ENCODE measurements around the gene ADAM12.

The ADAM12 gene

DNA sequence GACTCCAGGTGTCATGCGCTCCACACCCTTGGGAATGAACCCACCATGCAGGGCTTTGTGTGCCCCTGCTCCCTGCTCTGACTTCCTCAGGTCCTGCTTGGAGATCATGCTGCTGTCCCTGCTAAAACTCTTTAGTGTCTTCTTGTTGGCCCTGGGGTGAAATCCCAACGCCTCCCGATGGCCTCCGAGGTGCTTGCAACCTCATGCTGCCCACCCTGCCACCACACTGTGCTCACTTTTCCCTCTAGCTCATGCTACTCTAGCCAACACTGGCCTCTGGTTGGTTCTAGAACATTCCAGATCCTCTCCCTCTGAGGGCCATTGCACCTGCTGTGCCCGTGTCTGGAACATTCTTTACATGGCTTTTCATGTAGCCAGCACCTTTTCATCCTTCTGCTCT lies 227.7 kb downstream of the ADAM12 start:
- no peak overlapping the region for H3K4me3 ChIP-seq (ENCODE audit: low read length in 2 of 2)
- H3K4me1 ChIP-seq (ENCODE audit: control insufficient read depth, insufficient read depth, low read length) = no peaks in the 10 kb centered on the region
- H3K36me3 ChIP-seq (ENCODE audit: control insufficient read depth in 2 of 2, insufficient read depth in 2 of 2, low read length in 2 of 2) = no peaks in the 10 kb centered on the region
- H3K9me3 ChIP-seq (ENCODE audit: control insufficient read depth in 2 of 2, low read length in 2 of 2) = no peaks in the 10 kb centered on the region
- H3K27me3 ChIP-seq (ENCODE audit: control insufficient read depth in 1 of 2, insufficient read depth in 2 of 2, low read length in 2 of 2) = peaks cover 2 to 8% of the 10 kb centered on the region in 2 donors
- H3K9ac ChIP-seq (ENCODE audit: low read length in 2 of 2) = no peak overlapping the region
- H3K27ac ChIP-seq (ENCODE audit: low read length) = no peak overlapping the region

DNA sequence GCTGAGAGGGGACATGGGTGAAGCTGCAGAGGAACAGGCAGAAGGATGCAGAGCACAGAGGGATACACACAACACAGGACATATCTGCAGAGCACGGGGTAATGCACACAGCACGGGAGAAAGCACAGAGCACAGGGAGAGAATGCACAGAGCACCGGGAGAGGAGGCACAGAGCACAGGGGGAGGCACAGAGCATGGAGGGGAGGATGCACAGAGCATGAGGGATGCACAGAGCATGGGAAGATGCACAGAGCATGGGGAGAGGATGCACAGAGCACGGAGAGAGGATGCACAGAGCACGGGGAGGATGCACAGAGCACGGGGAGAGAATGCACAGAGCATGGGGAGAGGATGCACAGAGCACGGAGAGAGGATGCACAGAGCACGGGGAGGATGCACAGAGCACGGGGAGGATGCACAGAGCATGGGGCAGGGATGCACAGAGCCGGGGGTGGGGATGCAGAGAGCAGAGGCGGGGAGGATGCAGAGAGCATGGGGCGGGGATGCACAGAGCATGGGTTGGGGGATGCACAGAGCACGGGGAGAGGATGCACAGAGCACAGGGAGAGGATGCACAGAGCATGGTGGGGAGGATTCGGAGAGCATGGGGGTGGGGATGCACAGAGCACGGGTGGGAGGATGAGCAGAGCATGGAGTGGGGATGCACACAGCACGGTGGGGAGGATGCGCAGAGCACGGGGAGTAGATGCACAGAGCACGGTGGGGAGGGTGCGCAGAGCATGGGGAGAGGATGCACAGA lies 230.0 kb downstream of the ADAM12 start:
- Histone ChIP-seq H3K36me3 (ENCODE audit: control insufficient read depth in 2 of 2, insufficient read depth in 2 of 2, low read length in 2 of 2) (no peaks in the 10 kb centered on the region), H3K4me1 (ENCODE audit: control insufficient read depth, insufficient read depth, low read length) (no peaks in the 10 kb centered on the region), H3K27me3 (ENCODE audit: control insufficient read depth in 1 of 2, insufficient read depth in 2 of 2, low read length in 2 of 2) (peaks cover 2 to 8% of the 10 kb centered on the region in 2 donors), H3K27ac (ENCODE audit: low read length) (no peak overlapping the region), H3K4me3 (ENCODE audit: low read length in 2 of 2) (no peak overlapping the region), H3K9ac (ENCODE audit: low read length in 2 of 2) (no peak overlapping the region), H3K9me3 (ENCODE audit: control insufficient read depth in 2 of 2, low read length in 2 of 2) (no peaks in the 10 kb centered on the region)

DNA sequence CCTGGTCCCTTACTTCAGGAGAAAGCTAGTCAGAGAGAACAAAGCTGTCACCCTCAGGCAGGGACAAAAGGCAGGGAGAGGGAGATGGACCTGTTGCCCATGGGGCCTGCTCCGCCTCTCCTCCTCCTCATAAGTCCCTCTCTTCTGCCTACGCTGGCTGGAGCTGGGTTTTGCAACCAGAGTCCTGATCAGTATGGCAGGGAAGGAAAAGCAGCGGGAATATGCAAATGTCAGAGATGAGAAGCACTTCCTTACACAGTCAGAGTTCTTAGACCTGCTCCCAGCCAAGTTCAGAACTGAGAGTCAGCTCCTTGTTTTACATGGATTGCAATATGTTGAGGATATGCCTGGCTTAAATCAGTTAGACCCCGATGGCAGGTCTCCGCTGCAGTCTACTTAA lies 231.1 kb downstream of the ADAM12 start:
- H3K36me3 ChIP-seq (ENCODE audit: control insufficient read depth in 2 of 2, insufficient read depth in 2 of 2, low read length in 2 of 2) = no peaks in the 10 kb centered on the region
- no peak overlapping the region for H3K27ac ChIP-seq (ENCODE audit: low read length)
- H3K9ac ChIP-seq (ENCODE audit: low read length in 2 of 2) = no peak overlapping the region
- H3K4me3 ChIP-seq (ENCODE audit: low read length in 2 of 2) = no peak overlapping the region
- no peaks in the 10 kb centered on the region for H3K4me1 ChIP-seq (ENCODE audit: control insufficient read depth, insufficient read depth, low read length)
- H3K9me3 ChIP-seq (ENCODE audit: control insufficient read depth in 2 of 2, low read length in 2 of 2) = no peaks in the 10 kb centered on the region
- peaks cover 2 to 8% of the 10 kb centered on the region in 2 donors for H3K27me3 ChIP-seq (ENCODE audit: control insufficient read depth in 1 of 2, insufficient read depth in 2 of 2, low read length in 2 of 2)

DNA sequence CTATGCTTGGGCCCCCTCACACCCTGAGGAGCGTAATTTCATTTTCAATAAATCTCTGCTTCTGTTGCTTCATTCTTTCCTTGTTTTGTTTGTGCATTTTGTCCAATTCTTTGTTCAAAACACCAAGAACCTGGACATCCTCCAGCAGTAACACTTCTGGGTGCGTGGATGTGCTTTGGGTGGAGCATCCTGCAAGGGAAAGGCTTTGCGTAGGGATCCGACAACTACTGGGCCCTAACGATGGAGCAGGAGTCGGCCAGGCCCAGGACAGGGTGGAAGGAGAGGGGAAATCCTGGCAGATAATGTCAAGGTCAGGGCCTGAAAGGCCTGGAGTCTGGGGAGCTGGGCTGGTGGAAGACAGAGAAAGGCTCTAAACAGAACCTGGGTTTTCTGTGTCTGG lies 231.8 kb downstream of the ADAM12 start:
- H3K36me3 ChIP-seq (ENCODE audit: control insufficient read depth in 2 of 2, insufficient read depth in 2 of 2, low read length in 2 of 2) = no peaks in the 10 kb centered on the region
- H3K27me3 ChIP-seq (ENCODE audit: control insufficient read depth in 1 of 2, insufficient read depth in 2 of 2, low read length in 2 of 2) = peaks cover 2 to 8% of the 10 kb centered on the region in 2 donors
- no peak overlapping the region for H3K9ac ChIP-seq (ENCODE audit: low read length in 2 of 2)
- no peaks in the 10 kb centered on the region for H3K4me1 ChIP-seq (ENCODE audit: control insufficient read depth, insufficient read depth, low read length)
- no peaks in the 10 kb centered on the region for H3K9me3 ChIP-seq (ENCODE audit: control insufficient read depth in 2 of 2, low read length in 2 of 2)
- no peak overlapping the region for H3K27ac ChIP-seq (ENCODE audit: low read length)
- H3K4me3 ChIP-seq (ENCODE audit: low read length in 2 of 2) = no peak overlapping the region

DNA sequence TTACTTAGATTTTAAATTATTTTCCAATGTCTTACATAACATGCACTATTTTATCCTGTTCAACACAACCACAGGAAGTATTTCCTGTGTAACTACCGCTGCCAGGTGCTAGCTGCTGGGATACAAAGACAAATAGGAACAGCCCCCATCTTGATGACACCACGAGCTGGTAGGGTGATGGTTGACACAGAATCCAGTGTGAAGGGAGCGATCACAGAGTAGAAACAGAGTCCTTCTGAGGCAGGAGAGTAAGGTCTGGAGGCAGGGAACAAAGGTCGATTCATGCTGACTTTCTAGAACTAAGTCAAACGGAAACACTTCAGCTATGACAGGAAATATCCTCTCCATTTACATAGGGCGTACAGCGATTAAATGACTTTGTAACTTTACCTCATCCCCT lies 232.3 kb downstream of the ADAM12 start:
- Histone ChIP-seq H3K27me3 (ENCODE audit: control insufficient read depth in 1 of 2, insufficient read depth in 2 of 2, low read length in 2 of 2) (peaks cover 2 to 8% of the 10 kb centered on the region in 2 donors), H3K4me1 (ENCODE audit: control insufficient read depth, insufficient read depth, low read length) (no peaks in the 10 kb centered on the region), H3K9me3 (ENCODE audit: control insufficient read depth in 2 of 2, low read length in 2 of 2) (no peaks in the 10 kb centered on the region), H3K27ac (ENCODE audit: low read length) (no peak overlapping the region), H3K4me3 (ENCODE audit: low read length in 2 of 2) (no peak overlapping the region), H3K36me3 (ENCODE audit: control insufficient read depth in 2 of 2, insufficient read depth in 2 of 2, low read length in 2 of 2) (no peaks in the 10 kb centered on the region), H3K9ac (ENCODE audit: low read length in 2 of 2) (no peak overlapping the region)

DNA sequence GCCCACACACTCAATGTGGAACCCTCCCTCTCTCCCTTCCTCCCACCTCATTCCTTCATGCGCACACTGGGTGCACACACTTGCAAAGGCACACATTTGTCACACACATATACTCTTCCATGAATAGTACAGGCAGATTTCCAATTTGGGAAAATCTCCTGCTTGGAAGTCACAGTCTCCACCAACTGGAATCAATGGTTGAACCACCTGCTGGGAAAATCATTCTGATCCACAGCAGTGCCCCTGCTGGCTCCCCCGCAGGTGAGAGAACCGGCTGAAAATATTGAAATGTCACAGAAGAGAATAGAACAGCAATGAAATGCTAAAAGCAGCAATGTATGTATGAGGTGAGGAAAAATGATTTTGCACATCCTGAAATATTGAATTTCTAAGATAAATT lies 232.7 kb downstream of the ADAM12 start:
- no peak overlapping the region for H3K9ac ChIP-seq (ENCODE audit: low read length in 2 of 2)
- H3K4me3 ChIP-seq (ENCODE audit: low read length in 2 of 2) = no peak overlapping the region
- H3K27ac ChIP-seq (ENCODE audit: low read length) = no peak overlapping the region
- H3K9me3 ChIP-seq (ENCODE audit: control insufficient read depth in 2 of 2, low read length in 2 of 2) = peaks cover 0 to 4% of the 10 kb centered on the region in 2 donors
- no peaks in the 10 kb centered on the region for H3K4me1 ChIP-seq (ENCODE audit: control insufficient read depth, insufficient read depth, low read length)
- no peaks in the 10 kb centered on the region for H3K36me3 ChIP-seq (ENCODE audit: control insufficient read depth in 2 of 2, insufficient read depth in 2 of 2, low read length in 2 of 2)
- peaks cover 2 to 6% of the 10 kb centered on the region in 2 donors for H3K27me3 ChIP-seq (ENCODE audit: control insufficient read depth in 1 of 2, insufficient read depth in 2 of 2, low read length in 2 of 2)

DNA sequence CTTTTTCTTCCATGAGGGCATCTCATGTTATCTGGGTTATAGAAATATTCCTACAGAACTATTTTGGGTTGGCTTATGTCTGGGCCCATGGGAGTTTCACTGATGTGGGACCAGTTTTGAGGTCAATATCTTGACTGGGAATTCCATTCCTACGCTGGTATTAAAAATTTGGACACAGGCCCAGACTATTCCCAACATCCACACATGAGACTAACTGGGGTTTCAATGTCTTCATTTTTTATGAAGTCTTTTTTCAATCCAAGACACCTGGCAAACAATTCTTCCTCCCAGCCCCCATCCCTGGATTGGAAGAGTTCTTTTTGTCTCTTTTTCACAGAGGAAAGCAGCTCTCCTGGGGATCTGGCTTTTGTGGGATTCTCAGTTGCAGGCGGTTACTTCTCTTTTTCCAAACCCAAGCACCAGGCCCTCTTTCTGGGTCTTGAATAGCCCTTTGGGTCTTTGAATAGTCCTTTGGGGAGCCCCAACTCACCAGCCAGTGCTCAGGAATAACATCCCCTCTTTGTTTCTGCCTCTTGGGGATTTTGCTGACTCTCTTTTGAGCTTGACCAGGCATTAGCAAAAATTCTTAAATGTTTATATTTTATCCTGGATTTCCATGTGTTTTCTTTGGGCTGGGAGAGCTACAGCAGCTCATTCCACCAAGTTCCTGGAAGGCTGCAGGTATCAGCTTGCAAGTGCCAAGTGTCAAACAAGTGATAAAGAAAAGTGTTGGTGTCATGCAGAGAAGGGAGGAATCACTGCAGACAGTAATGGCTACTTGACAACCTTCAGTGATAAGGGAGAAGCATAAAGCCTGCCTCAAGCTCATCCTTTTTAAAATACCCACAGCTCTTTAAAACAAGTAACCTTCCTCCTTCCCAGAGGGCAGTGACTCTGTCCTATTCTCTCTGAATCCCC lies 234.3 kb downstream of the ADAM12 start:
- Histone ChIP-seq H3K4me1 (ENCODE audit: control insufficient read depth, insufficient read depth, low read length) (no peaks in the 10 kb centered on the region), H3K27ac (ENCODE audit: low read length) (no peak overlapping the region), H3K9ac (ENCODE audit: low read length in 2 of 2) (no peak overlapping the region), H3K36me3 (ENCODE audit: control insufficient read depth in 2 of 2, insufficient read depth in 2 of 2, low read length in 2 of 2) (no peaks in the 10 kb centered on the region), H3K27me3 (ENCODE audit: control insufficient read depth in 1 of 2, insufficient read depth in 2 of 2, low read length in 2 of 2) (peaks cover 2 to 5% of the 10 kb centered on the region in 2 donors), H3K4me3 (ENCODE audit: low read length in 2 of 2) (no peak overlapping the region), H3K9me3 (ENCODE audit: control insufficient read depth in 2 of 2, low read length in 2 of 2) (peaks cover 0 to 7% of the 10 kb centered on the region in 2 donors)

DNA sequence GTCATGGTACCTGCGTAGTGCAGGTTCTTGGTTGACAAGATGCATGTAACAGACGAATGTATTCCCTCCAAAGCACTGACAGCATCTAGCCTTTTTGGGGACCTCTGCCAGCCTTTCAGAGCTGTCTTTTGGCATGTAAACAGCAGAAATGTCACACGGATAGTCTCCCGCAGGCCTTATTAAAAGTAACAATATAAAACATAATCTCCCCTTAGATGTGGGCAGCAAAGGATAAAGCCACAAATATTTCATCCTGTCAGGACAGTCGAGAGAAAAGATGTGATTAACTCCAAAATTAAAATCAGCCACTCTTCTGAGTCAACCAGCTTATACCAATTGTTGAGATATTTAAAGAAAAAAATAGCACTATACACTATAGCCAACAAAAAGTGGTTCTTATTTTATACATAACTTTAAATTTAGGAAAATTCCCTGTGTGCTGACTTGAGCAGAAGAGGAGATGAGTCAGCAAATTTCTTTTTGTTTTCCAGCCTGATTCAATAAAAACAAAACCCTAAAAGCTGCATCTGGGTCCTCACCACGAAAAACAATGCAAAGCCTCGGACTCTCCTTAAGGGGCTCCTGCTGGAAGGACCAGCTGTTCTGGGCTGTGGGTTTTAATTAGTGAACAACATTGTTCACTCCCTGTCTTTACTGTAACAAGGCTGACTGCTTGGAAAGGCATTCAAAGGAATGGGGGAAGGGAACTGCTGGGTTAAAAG lies 240.2 kb downstream of the ADAM12 start:
- Histone ChIP-seq H3K4me3 (ENCODE audit: low read length in 2 of 2) (no peak overlapping the region), H3K27ac (ENCODE audit: low read length) (no peak overlapping the region), H3K4me1 (ENCODE audit: control insufficient read depth, insufficient read depth, low read length) (no peaks in the 10 kb centered on the region), H3K36me3 (ENCODE audit: control insufficient read depth in 2 of 2, insufficient read depth in 2 of 2, low read length in 2 of 2) (no peaks in the 10 kb centered on the region), H3K9ac (ENCODE audit: low read length in 2 of 2) (no peak overlapping the region), H3K27me3 (ENCODE audit: control insufficient read depth in 1 of 2, insufficient read depth in 2 of 2, low read length in 2 of 2) (no peaks in the 10 kb centered on the region), H3K9me3 (ENCODE audit: control insufficient read depth in 2 of 2, low read length in 2 of 2) (peaks cover 0 to 7% of the 10 kb centered on the region in 2 donors)

DNA sequence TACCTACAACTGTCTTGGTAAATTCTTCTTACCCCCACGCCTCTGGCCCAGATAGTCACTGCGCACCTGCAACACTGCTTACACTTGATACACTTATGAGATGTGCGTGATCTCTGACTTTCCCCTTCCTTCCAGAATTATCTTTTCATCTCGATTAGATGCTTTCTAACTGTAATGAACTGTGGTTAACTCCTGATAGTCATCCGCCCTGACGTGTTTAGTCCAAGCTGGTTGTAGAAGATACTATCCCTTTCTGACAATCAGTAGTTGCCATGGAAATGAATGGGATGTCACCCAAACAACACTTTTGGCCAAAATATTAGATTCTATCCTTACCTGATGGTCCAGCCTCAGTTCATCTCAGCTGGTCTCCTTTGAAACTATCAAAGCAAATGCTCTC lies 241.5 kb downstream of the ADAM12 start:
- H3K27ac ChIP-seq (ENCODE audit: low read length) = no peak overlapping the region
- no peaks in the 10 kb centered on the region for H3K36me3 ChIP-seq (ENCODE audit: control insufficient read depth in 2 of 2, insufficient read depth in 2 of 2, low read length in 2 of 2)
- H3K4me1 ChIP-seq (ENCODE audit: control insufficient read depth, insufficient read depth, low read length) = no peaks in the 10 kb centered on the region
- H3K4me3 ChIP-seq (ENCODE audit: low read length in 2 of 2) = no peak overlapping the region
- no peaks in the 10 kb centered on the region for H3K27me3 ChIP-seq (ENCODE audit: control insufficient read depth in 1 of 2, insufficient read depth in 2 of 2, low read length in 2 of 2)
- H3K9me3 ChIP-seq (ENCODE audit: control insufficient read depth in 2 of 2, low read length in 2 of 2) = peaks cover 0 to 7% of the 10 kb centered on the region in 2 donors
- H3K9ac ChIP-seq (ENCODE audit: low read length in 2 of 2) = no peak overlapping the region

DNA sequence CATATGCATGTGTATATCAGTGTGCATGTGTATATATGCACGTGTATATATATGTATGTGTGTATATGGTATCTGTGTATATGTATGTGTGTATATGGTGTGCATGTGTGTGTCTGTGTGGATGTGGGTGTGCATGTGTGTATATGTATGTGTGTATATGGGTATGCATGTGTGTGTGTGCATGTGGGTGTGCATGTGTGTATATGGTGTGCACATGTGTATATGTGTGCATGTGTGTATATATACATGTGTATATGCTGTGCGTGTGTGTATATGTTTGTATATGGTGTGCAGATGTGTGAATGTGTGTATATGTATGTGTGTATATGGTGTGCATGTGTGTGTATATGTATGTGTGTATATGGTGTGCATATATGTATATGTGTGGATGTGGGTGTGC lies 245.2 kb downstream of the ADAM12 start:
- no peaks in the 10 kb centered on the region for H3K9me3 ChIP-seq (ENCODE audit: control insufficient read depth in 2 of 2, low read length in 2 of 2)
- H3K27ac ChIP-seq (ENCODE audit: low read length) = no peak overlapping the region
- H3K36me3 ChIP-seq (ENCODE audit: control insufficient read depth in 2 of 2, insufficient read depth in 2 of 2, low read length in 2 of 2) = no peaks in the 10 kb centered on the region
- no peak overlapping the region for H3K9ac ChIP-seq (ENCODE audit: low read length in 2 of 2)
- H3K27me3 ChIP-seq (ENCODE audit: control insufficient read depth in 1 of 2, insufficient read depth in 2 of 2, low read length in 2 of 2) = no peaks in the 10 kb centered on the region
- H3K4me1 ChIP-seq (ENCODE audit: control insufficient read depth, insufficient read depth, low read length) = no peaks in the 10 kb centered on the region
- no peak overlapping the region for H3K4me3 ChIP-seq (ENCODE audit: low read length in 2 of 2)

All from stomach smooth muscle (tissue), 2 donors.